ENCODE results near the gene MGAT5B. TPM values are rescaled to one million over a fixed set of nuclear protein-coding genes. Genes with fewer than 3 reads are reported as not detected.

MGAT5B gene, protein sequence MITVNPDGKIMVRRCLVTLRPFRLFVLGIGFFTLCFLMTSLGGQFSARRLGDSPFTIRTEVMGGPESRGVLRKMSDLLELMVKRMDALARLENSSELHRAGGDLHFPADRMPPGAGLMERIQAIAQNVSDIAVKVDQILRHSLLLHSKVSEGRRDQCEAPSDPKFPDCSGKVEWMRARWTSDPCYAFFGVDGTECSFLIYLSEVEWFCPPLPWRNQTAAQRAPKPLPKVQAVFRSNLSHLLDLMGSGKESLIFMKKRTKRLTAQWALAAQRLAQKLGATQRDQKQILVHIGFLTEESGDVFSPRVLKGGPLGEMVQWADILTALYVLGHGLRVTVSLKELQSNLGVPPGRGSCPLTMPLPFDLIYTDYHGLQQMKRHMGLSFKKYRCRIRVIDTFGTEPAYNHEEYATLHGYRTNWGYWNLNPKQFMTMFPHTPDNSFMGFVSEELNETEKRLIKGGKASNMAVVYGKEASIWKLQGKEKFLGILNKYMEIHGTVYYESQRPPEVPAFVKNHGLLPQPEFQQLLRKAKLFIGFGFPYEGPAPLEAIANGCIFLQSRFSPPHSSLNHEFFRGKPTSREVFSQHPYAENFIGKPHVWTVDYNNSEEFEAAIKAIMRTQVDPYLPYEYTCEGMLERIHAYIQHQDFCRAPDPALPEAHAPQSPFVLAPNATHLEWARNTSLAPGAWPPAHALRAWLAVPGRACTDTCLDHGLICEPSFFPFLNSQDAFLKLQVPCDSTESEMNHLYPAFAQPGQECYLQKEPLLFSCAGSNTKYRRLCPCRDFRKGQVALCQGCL
- 4.1 TPM for polyA plus RNA-seq (2013, experiment 1 of 2)
- 5.3 TPM for polyA plus RNA-seq (2013, experiment 2 of 2)

DNA sequence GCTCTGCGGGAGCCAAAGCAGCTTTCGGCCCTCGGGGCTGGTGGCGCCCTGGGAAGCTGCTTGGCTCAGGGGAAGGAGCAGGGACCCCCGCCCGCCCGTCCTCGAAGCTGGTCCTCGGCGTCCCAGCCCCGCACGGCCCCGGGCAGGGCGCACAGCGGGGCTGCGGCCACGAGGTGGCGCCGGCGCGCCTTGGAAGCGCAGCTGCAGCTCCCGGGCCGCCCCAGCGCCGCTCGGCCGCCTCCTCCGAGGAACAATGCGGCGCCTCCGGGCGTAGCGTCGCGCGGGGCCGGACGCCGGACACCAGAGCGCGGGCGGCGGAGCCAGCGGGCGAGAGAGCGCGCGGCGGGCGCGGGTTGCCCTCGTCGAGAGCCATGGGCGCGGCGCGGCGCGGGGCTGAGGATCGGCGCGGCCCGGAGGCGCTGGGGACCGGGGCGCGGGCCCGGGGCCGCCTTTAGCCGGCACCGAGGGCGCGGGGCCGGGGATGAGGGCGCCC lies at the start of gene MGAT5B:
TSS of gene MGAT5B (plus strand) at position 229 of the 493 bp plus-strand sequence. CDS start 626 bp downstream, outside the sequence.
- peak within 1 kb of the TSS; percentile 88 for H3K27ac ChIP-seq (ENCODE audit: low read depth, low read length, severe bottlenecking)

DNA sequence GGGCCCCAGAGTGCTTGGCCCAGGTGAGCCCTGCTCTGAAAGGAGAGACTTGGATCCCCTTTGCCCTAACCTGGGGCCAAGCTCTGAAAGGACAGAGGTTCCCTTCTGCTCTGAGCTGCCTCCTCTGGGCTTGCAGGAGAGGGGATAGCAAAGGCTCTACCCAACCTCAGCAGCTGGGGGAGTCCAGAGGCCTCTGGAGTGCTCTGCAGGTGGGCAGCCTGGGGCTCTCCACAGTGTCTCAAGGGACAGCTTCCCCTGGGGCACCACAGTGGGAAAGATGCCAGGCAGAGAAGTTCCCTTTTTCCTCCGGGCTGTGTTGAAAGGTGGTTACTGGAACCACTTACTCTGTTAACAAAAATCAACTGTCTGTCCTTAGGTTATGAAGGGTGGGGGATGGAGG lies 48.2 kb upstream of the MGAT5B start:
- 100% methylated on average over 1 of the region's 1 CpG; no CpG with 5 or more reads in 1 of the 2 experiments for WGBS, 2 experiments (ENCODE audit: insufficient coverage in 2 of 2)
- Histone ChIP-seq H3K36me3 (ENCODE audit: control insufficient read depth, insufficient read depth, low read length) (no peaks in the 10 kb centered on the region), H3K4me1 (ENCODE audit: control insufficient read depth, insufficient read depth, low read length, poor library complexity, severe bottlenecking) (no peaks in the 10 kb centered on the region), H3K27ac (ENCODE audit: low read depth, low read length, severe bottlenecking) (no peak overlapping the region), H3K4me3 (ENCODE audit: extremely low read depth, insufficient read depth, low read length, poor library complexity, severe bottlenecking) (no peak overlapping the region), H3K9me3 (ENCODE audit: control insufficient read depth, low read length) (no peaks in the 10 kb centered on the region)

More for the DNA sequence above, at the start of gene MGAT5B:
- Histone ChIP-seq H3K4me3 (ENCODE audit: extremely low read depth, insufficient read depth, low read length, poor library complexity, severe bottlenecking) (peak within 1 kb of the TSS; percentile 43), H3K36me3 (ENCODE audit: control insufficient read depth, insufficient read depth, low read length) (peaks cover 2% of the 10 kb centered on the region), H3K4me1 (ENCODE audit: control insufficient read depth, insufficient read depth, low read length, poor library complexity, severe bottlenecking) (peaks cover 33% of the 10 kb centered on the region), H3K9me3 (ENCODE audit: control insufficient read depth, low read length) (no peaks in the 10 kb centered on the region)
- WGBS, 2 experiments (ENCODE audit: insufficient coverage in 2 of 2), result 1% methylated on average over 64 to 66 of the region's 76 CpGs

DNA sequence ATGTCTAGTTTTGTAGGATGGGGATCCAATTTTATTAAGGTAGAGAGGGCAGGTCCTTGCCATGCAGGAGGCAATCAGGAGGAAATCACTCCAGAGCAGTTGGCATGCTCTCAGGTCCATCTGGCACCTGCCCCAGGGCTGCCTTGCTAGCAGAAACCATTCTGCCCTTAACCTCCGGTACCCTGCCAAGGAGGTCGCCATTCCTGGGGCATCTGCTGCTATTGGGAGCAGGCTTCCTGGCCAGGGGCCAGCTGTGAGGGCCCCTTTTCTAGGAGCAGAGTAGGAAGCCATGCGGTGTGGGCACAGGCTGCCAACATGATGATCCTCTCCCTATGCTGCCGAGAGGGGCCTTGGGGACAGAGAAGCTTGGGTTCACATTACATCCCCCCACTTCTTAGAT lies 47.6 kb upstream of the MGAT5B start:
- H3K9me3 ChIP-seq (ENCODE audit: control insufficient read depth, low read length), result no peaks in the 10 kb centered on the region
- 95 to 98% methylated on average over 4 of the region's 4 CpGs for WGBS, 2 experiments (ENCODE audit: insufficient coverage in 2 of 2)
- H3K27ac ChIP-seq (ENCODE audit: low read depth, low read length, severe bottlenecking), result no peak overlapping the region
- no peak overlapping the region for H3K4me3 ChIP-seq (ENCODE audit: extremely low read depth, insufficient read depth, low read length, poor library complexity, severe bottlenecking)
- H3K36me3 ChIP-seq (ENCODE audit: control insufficient read depth, insufficient read depth, low read length), result no peaks in the 10 kb centered on the region
- no peaks in the 10 kb centered on the region for H3K4me1 ChIP-seq (ENCODE audit: control insufficient read depth, insufficient read depth, low read length, poor library complexity, severe bottlenecking)

DNA sequence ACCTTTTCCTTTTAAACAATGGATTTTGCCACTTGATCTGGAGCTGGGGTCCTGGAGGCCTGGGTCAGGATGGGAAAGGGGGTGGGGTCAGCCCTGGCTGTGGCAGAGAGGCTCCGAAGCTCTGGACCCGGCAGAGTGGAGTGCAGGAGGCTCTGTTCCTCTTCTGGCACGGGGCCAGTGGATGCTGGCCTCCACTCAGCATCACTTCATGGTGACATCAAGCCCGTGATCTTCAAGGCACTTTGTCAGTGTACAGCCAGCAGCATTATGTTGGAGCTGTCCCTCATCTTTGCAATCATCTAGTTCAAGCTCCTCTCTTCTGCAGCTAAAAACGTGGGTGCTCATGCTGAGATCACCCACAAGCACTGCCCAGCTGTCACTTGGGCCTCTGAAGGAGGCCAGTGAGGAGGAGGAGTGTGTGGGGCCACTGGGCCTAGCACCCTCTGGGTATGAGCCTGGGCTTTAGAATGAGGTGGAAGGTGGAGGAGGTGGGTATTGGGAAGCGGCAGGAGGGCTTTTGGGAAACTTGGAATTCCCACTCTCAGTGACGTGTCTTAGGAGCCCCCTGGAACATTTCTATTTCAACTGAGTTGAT lies 45.9 kb upstream of the MGAT5B start:
- H3K36me3 ChIP-seq (ENCODE audit: control insufficient read depth, insufficient read depth, low read length), result no peaks in the 10 kb centered on the region
- H3K27ac ChIP-seq (ENCODE audit: low read depth, low read length, severe bottlenecking), result no peak overlapping the region
- no peaks in the 10 kb centered on the region for H3K4me1 ChIP-seq (ENCODE audit: control insufficient read depth, insufficient read depth, low read length, poor library complexity, severe bottlenecking)
- H3K9me3 ChIP-seq (ENCODE audit: control insufficient read depth, low read length), result no peaks in the 10 kb centered on the region
- H3K4me3 ChIP-seq (ENCODE audit: extremely low read depth, insufficient read depth, low read length, poor library complexity, severe bottlenecking), result no peak overlapping the region
- WGBS, 2 experiments (ENCODE audit: insufficient coverage in 2 of 2), result 85 to 93% methylated on average over 7 of the region's 7 CpGs

DNA sequence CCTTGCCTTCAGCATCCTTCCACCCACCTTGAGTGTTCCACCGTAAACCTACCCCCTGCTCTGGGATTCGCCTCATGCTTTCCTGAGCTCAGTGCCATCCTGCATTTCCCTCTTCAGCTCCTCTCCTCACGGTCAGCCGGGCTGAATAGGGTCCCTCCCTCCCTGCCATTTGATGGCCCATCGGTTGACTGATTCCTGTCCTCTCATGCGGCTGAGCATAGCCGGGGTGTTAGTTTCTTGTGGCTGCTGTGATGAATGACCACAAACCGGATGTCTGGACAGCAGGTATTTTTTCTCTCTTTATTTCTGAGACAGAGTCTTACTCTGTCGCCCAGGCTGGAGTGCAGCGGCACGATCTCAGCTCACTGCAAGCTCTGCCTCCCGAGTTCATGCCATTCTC lies 44.1 kb upstream of the MGAT5B start:
- H3K9me3 ChIP-seq (ENCODE audit: control insufficient read depth, low read length), result no peaks in the 10 kb centered on the region
- H3K4me1 ChIP-seq (ENCODE audit: control insufficient read depth, insufficient read depth, low read length, poor library complexity, severe bottlenecking), result no peaks in the 10 kb centered on the region
- H3K27ac ChIP-seq (ENCODE audit: low read depth, low read length, severe bottlenecking), result no peak overlapping the region
- no peaks in the 10 kb centered on the region for H3K36me3 ChIP-seq (ENCODE audit: control insufficient read depth, insufficient read depth, low read length)
- 81 to 90% methylated on average over 10 of the region's 12 CpGs for WGBS, 2 experiments (ENCODE audit: insufficient coverage in 2 of 2)
- no peak overlapping the region for H3K4me3 ChIP-seq (ENCODE audit: extremely low read depth, insufficient read depth, low read length, poor library complexity, severe bottlenecking)

DNA sequence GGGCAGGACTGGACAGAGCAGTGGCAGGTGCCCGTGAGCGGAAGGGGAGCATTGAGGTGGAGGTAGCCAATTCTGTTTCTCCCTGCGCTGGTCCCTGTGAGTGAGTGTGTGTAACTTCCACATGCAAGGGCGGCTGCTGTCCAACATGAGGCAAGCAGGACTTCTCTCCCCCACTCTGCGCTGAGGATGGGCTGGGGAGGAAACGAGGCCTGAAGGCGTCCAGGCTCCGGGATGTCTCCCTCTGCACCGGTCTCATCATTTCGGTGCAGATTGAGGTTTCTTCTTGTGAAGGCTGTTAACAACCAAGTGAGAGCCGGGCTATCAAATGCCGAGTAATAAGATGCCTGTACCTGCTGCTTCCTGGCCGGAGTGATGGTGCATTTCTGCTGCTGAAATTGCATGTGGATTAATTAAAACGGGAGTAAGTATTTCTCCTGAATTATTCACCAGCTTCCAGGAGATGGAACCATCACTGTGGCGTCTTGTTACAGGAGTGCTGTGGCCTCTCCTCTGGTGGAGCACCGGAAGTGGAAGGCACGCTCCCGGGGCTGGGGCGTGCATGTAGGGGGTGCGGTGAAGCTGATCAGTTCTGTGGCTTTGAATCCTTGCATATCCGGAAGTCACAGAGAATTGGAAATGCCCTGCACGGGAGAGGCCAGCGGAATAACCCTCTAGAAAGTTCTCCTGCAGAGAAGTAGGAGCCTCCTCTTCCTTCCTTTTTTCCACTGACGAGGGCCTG lies 41.7 kb upstream of the MGAT5B start:
- Histone ChIP-seq H3K4me1 (ENCODE audit: control insufficient read depth, insufficient read depth, low read length, poor library complexity, severe bottlenecking) (no peaks in the 10 kb centered on the region), H3K9me3 (ENCODE audit: control insufficient read depth, low read length) (no peaks in the 10 kb centered on the region), H3K27ac (ENCODE audit: low read depth, low read length, severe bottlenecking) (no peak overlapping the region), H3K36me3 (ENCODE audit: control insufficient read depth, insufficient read depth, low read length) (no peaks in the 10 kb centered on the region), H3K4me3 (ENCODE audit: extremely low read depth, insufficient read depth, low read length, poor library complexity, severe bottlenecking) (no peak overlapping the region)
- WGBS, 2 experiments (ENCODE audit: insufficient coverage in 2 of 2), result 83 to 91% methylated on average over 19 to 20 of the region's 24 CpGs

DNA sequence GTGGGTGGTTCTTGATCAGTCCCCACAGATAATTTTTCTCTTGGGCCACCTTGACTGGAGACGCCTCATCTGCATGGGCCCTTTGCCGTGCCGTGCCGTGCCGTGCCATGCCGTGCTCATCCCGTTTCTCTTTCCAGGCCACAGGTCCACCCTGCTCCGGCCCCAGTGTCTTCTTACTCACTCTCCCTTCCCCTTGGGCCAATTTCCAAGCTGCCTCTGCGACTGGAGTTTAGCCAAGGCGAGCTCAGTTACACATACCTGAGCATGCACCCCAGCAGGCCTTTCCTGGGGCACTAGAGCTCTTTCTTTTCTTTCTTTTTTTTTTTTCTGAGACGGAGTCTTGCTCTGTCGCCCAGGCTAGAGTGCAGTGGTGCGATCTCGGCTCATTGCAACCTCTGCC lies 40.5 kb upstream of the MGAT5B start:
- WGBS, 2 experiments (ENCODE audit: insufficient coverage in 2 of 2), result 76 to 99% methylated on average over 5 to 11 of the region's 14 CpGs
- H3K9me3 ChIP-seq (ENCODE audit: control insufficient read depth, low read length), result no peaks in the 10 kb centered on the region
- no peaks in the 10 kb centered on the region for H3K4me1 ChIP-seq (ENCODE audit: control insufficient read depth, insufficient read depth, low read length, poor library complexity, severe bottlenecking)
- H3K27ac ChIP-seq (ENCODE audit: low read depth, low read length, severe bottlenecking), result no peak overlapping the region
- no peak overlapping the region for H3K4me3 ChIP-seq (ENCODE audit: extremely low read depth, insufficient read depth, low read length, poor library complexity, severe bottlenecking)
- no peaks in the 10 kb centered on the region for H3K36me3 ChIP-seq (ENCODE audit: control insufficient read depth, insufficient read depth, low read length)

DNA sequence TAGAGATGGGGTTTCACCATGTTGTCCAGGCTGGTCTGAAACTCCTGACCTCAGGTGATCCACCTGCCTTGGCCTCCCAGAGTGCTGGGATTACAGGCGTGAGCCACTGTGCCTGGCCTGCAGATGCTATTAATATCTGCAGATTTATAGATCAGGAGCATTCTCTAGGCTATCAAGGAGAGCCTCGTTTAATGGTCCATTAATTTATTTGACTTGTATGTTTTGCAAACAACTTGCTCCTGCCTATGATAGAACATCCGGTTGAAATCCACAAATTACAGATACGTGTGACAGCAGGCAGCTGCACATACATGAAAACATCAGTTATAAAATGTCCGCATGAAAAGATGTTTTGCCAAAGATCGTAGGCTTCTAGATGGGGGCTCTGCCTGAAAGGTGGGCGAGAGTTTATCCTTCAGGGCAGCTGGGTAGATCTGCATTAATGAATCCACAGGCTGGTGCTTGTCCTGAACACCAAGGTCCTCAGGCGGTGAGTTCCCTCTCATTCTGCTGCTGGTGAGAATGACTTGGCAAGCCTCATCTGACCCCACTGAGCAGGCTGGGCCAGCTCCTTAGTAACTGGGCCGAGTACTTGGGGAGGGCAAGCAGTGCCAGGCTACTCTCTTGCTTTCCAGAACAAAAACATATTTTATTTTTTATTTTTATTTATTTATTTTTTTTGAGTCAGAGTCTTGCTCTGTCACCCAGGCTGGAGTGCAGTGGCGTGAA lies 37.1 kb upstream of the MGAT5B start:
- Histone ChIP-seq H3K4me3 (ENCODE audit: extremely low read depth, insufficient read depth, low read length, poor library complexity, severe bottlenecking) (no peak overlapping the region), H3K27ac (ENCODE audit: low read depth, low read length, severe bottlenecking) (no peak overlapping the region), H3K4me1 (ENCODE audit: control insufficient read depth, insufficient read depth, low read length, poor library complexity, severe bottlenecking) (peaks cover 3% of the 10 kb centered on the region), H3K9me3 (ENCODE audit: control insufficient read depth, low read length) (no peaks in the 10 kb centered on the region), H3K36me3 (ENCODE audit: control insufficient read depth, insufficient read depth, low read length) (no peaks in the 10 kb centered on the region)
- 87 to 90% methylated on average over 8 to 10 of the region's 10 CpGs for WGBS, 2 experiments (ENCODE audit: insufficient coverage in 2 of 2)

DNA sequence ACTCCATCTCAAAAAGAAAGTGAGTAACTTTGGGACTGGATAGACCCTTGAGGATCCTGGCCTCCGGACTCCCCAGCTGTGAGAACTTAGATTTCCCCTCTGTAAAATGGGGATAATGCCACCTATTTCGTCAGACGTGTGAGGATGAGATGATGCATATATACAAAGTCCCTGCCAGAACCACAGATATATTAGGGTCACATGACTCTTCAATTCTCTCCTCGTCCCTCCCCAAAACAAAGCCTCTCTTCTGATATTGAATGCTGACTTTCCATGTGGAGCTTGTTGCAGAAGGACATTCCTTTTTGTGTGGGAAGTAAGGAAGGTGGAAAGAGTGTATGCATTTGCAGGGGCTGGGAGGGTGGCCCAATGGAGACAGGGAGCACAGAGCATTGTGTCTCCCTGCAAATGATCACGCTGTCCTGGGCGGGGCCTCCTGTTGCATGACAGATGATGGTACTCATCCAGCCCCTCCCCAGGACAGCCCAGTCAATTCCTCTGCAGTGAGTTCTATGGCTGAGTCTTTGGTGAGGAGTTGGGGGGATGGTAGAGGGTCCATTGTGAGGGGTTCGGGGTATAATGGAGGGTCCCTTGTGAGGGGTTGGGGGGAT lies 35.1 kb upstream of the MGAT5B start:
- H3K4me3 ChIP-seq (ENCODE audit: extremely low read depth, insufficient read depth, low read length, poor library complexity, severe bottlenecking), result no peak overlapping the region
- no peak overlapping the region for H3K27ac ChIP-seq (ENCODE audit: low read depth, low read length, severe bottlenecking)
- no peaks in the 10 kb centered on the region for H3K9me3 ChIP-seq (ENCODE audit: control insufficient read depth, low read length)
- peaks cover 3% of the 10 kb centered on the region for H3K4me1 ChIP-seq (ENCODE audit: control insufficient read depth, insufficient read depth, low read length, poor library complexity, severe bottlenecking)
- 70 to 95% methylated on average over 3 to 4 of the region's 7 CpGs for WGBS, 2 experiments (ENCODE audit: insufficient coverage in 2 of 2)
- no peaks in the 10 kb centered on the region for H3K36me3 ChIP-seq (ENCODE audit: control insufficient read depth, insufficient read depth, low read length)
